ENCODE measurements around the gene DPYSL5. TPM values are rescaled to one million over a fixed set of nuclear protein-coding genes. Genes with fewer than 3 reads are reported as not detected.

Gene DPYSL5
- total and polyA plus RNA-seq, 2 donors (not counting 3 experiments of a cell fraction or from before 2014, with no cell fraction given): not detected

- Histone ChIP-seq H3K27ac (ENCODE audit: insufficient read depth, low read depth, low read length) (no peak overlapping the region), H2AFZ (ENCODE audit: low read depth, low read length) (no peak overlapping the region)
- FAIRE-seq: no peak
These were observed 4.7 kb downstream of the DPYSL5 start for GRCh38 chr2:26852405-26853306.

More at GRCh38 chr2:26852405-26853306, 4.7 kb downstream of the DPYSL5 start:
- no peak overlapping the region for H3K4me3 ChIP-seq (replicated peaks in 1 of 3; ENCODE audit: insufficient read depth in 1 of 3, low read depth in 1 of 3, low read length in 3 of 3)
- POLR2A ChIA-PET: interaction anchor here (0.6 kb wide), 1 partner anchor 43 kb away, joined by 10 read pairs; no protein-coding TSS in a partner anchor
- no peaks in the 10 kb centered on the region for H3K9me3 ChIP-seq (replicated peaks; ENCODE audit: control insufficient read depth, insufficient read depth, low read length)
- no peak overlapping the region for H3K9ac ChIP-seq (replicated peaks; ENCODE audit: extremely low read depth, insufficient read depth, low read length)
- dilution Hi-C loops (cut with MboI; ENCODE audit: extremely low pct_ligation_motif_present, low sequenced_read_pairs) (no loop called here), intact Hi-C loops (cut with micrococcal nuclease) (no loop called here)
- H3K4me2 ChIP-seq (ENCODE audit: insufficient read depth, low read length): no peak overlapping the region
- H3K4me1 ChIP-seq (ENCODE audit: control insufficient read depth, extremely low read depth, insufficient read depth, low read length): peaks cover 4% of the 10 kb centered on the region
- no peaks in the 10 kb centered on the region for H3K36me3 ChIP-seq (ENCODE audit: control insufficient read depth in 2 of 2, extremely low read depth in 1 of 2, insufficient read depth in 2 of 2, low read length in 2 of 2)
- H3K79me2 ChIP-seq (ENCODE audit: control insufficient read depth, insufficient read depth, low read length): no peaks in the 10 kb centered on the region
- no peaks in the 10 kb centered on the region for H4K20me1 ChIP-seq (replicated peaks; ENCODE audit: control insufficient read depth, extremely low read depth, insufficient read depth, low read length)
- H3K9me1 ChIP-seq (replicated peaks; ENCODE audit: control insufficient read depth, extremely low read depth, insufficient read depth, low read length): no peaks in the 10 kb centered on the region
- BruUV-seq (replicated peaks): no TSS peak
- CTCF ChIA-PET: interaction anchor here (1.1 to 2.0 kb wide), 5 partner anchors 11 to 163 kb away, joined by 3 to 11 read pairs (median 5); no protein-coding TSS in a partner anchor
- DNase-seq (ENCODE audit: low read depth, low spot score): no peak
- no peak for TF ChIP-seq POLR2AphosphoS5 (IDR thresholded peaks at IDR 0.05; ENCODE audit: insufficient read depth, low read depth, low read length)
- TF ChIP-seq POLR2A (IDR thresholded peaks at IDR 0.05; ENCODE audit: low read depth, low read length): no peak
- no peak for TF ChIP-seq GATA2 (IDR thresholded peaks at IDR 0.05; ENCODE audit: insufficient read depth, insufficient read length, low read depth, low read length)
- no peak for TF ChIP-seq EZH2 (IDR thresholded peaks at IDR 0.05; ENCODE audit: borderline replicate concordance, low read depth, low read length, severe bottlenecking)
- no peak for TF ChIP-seq JUN (IDR thresholded peaks at IDR 0.05; ENCODE audit: borderline replicate concordance, insufficient read depth, insufficient read length, low read depth)
- no peak for TF ChIP-seq FOS (IDR thresholded peaks at IDR 0.05; ENCODE audit: borderline replicate concordance, insufficient read depth, low read length)
- TF ChIP-seq MAX (IDR thresholded peaks at IDR 0.05; ENCODE audit: insufficient read depth, insufficient read length): no peak
- TF ChIP-seq MYC (IDR thresholded peaks at IDR 0.05; ENCODE audit: low read depth, low read length): no peak
- no peak for TF ChIP-seq CTCF (IDR thresholded peaks at IDR 0.05; ENCODE audit: extremely low read depth in 1 of 2, insufficient read depth in 1 of 2, low read depth in 1 of 2, low read length in 2 of 2)
- H3K27me3 ChIP-seq (ENCODE audit: control insufficient read depth in 2 of 2, insufficient read depth in 2 of 2, low read length in 2 of 2): peaks cover 45 to 59% of the 10 kb centered on the region in 2 experiments
